AG04450 (cell line): ENCODE results near the gene SEC23IP. TPM values are rescaled to one million over a fixed set of nuclear protein-coding genes. Genes with fewer than 3 reads are reported as not detected.

ENCODE experiments used
- CTCF ChIA-PET: fragments of 300-600, 350-600 bp; formaldehyde crosslinking; extraction: SDS; loops from one replicate; lab custom pipeline; 2022; ENCODE audit warnings: antibody characterized with exemption, inconsistent platforms; lab: Charles Lee
- POLR2A ChIA-PET: fragments of 350-600 bp; formaldehyde crosslinking; extraction: SDS; loops from one replicate; lab custom pipeline; 2021; ENCODE audit warnings: antibody characterized with exemption, inconsistent platforms; lab: Yijun Ruan, JAX
- DNase-seq: peaks from one replicate; pipeline ENCODE4 v3.0.0-alpha.2; 2011; ENCODE audit warnings: low read depth, low spot score
- H3K27ac ChIP-seq: one replicate; pipeline ENCODE4 v1.5.1; 2012; ENCODE audit warnings: low read depth, low read length, control low read depth
- H3K27me3 ChIP-seq: one replicate; pipeline ENCODE4 v1.6.0; 2012; ENCODE audit warnings: low read length; ENCODE audit not compliant: control insufficient read depth, insufficient read depth
- H3K4me3 ChIP-seq: 2 replicates; pipeline ENCODE4 v1.5.1; 2011; ENCODE audit warnings: mild to moderate bottlenecking, low read depth, low read length, control low read depth
- H3K9me3 ChIP-seq: 2 replicates; pipeline ENCODE4 v1.5.1; 2012; ENCODE audit warnings: low read length; ENCODE audit not compliant: control insufficient read depth, insufficient read depth
- CTCF ChIP-seq: IDR thresholded peaks from 2 replicates; pipeline ENCODE4 v1.5.1; 2011; ENCODE audit warnings: low read depth, low read length, control low read depth, inconsistent platforms
- polyA minus RNA-seq: library from RNA; depleted of rRNA, polyadenylated mRNA; stranded (reverse); fragments of >200 nt; gene quantifications from 2 replicates; pipeline ENCODE4 v1.2.3, GENCODE V29; 2011; rRNA and poly(A)+ RNA removed
- polyA plus RNA-seq: library from polyadenylated mRNA; depleted of rRNA; stranded (reverse); fragments of >200 nt; gene quantifications from 2 replicates; pipeline ENCODE4 v1.2.3, GENCODE V29; 2011; rRNA removed

The SEC23IP gene
- 54.9 and 62.8 TPM in 2 replicates for polyA plus RNA-seq
- polyA minus RNA-seq, result 150 and 152 TPM in 2 replicates

- Histone ChIP-seq H3K27ac (peak within 1 kb of the TSS; percentile 75), H3K27me3 (no peaks in the 10 kb centered on the region), H3K4me3 (peak within 1 kb of the TSS; percentile 93), H3K9me3 (no peaks in the 10 kb centered on the region; the same call in 1 of the 2 replicates)
- POLR2A ChIA-PET, result interaction anchor here (0.8 to 1.9 kb wide), 6 partner anchors 9 to 43 kb away, joined by 3 to 7 read pairs (median 4); partner anchors contain the start of gene MCMBP
- no peak for TF ChIP-seq CTCF
- DNase-seq, result peak; percentile 90
- CTCF ChIA-PET, result interaction anchor here (0.8 to 1.8 kb wide), 4 partner anchors 18 to 142 kb away, joined by 3 to 7 read pairs (median 5); no protein-coding TSS in a partner anchor
Observed at GRCh38 chr10:119892188-119893065, at the start of gene SEC23IP. Gene SEC23IP (plus strand): TSS chr10:119892730. CDS start chr10:119892783, 53 bp downstream.

GRCh38 chr10:119845656-119846055 is 46.9 kb upstream of the SEC23IP start:
- CTCF ChIA-PET, result interaction anchor here (2.5 to 2.8 kb wide), 2 partner anchors 14 to 95 kb away, joined by 9 to 22 read pairs; no protein-coding TSS in a partner anchor
- no peak overlapping the region for H3K27ac ChIP-seq

GRCh38 chr10:119849031-119849789 is 43.3 kb upstream of the SEC23IP start:
- TF ChIP-seq CTCF, result no peak
- no peak overlapping the region for H3K4me3 ChIP-seq
- H3K9me3 ChIP-seq, result no peaks in the 10 kb centered on the region
- peak; percentile 46 for DNase-seq
- no peaks in the 10 kb centered on the region for H3K27me3 ChIP-seq
- POLR2A ChIA-PET, result interaction anchor here (0.6 to 1.6 kb wide), 4 partner anchors 31 to 577 kb away, joined by 3 to 5 read pairs (median 4); partner anchors contain the start of gene SEC23IP
- CTCF ChIA-PET, result interaction anchor here (0.6 to 2.0 kb wide), 4 partner anchors 10 to 163 kb away, joined by 3 to 27 read pairs (median 4); partner anchors contain the start of gene INPP5F
- H3K27ac ChIP-seq, result peak overlapping the region; percentile 80

More at GRCh38 chr10:119845656-119846055, 46.9 kb upstream of the SEC23IP start:
- no peak for DNase-seq
- Histone ChIP-seq H3K4me3 (no peak overlapping the region), H3K9me3 (no peaks in the 10 kb centered on the region), H3K27me3 (no peaks in the 10 kb centered on the region)
- POLR2A ChIA-PET, result no interaction called here
- no peak for TF ChIP-seq CTCF

GRCh38 chr10:119849944-119850343 is 42.6 kb upstream of the SEC23IP start:
- Histone ChIP-seq H3K27ac (peak overlapping the region; percentile 54), H3K4me3 (no peak overlapping the region), H3K9me3 (no peaks in the 10 kb centered on the region), H3K27me3 (no peaks in the 10 kb centered on the region)
- no peak for TF ChIP-seq CTCF
- ChIA-PET POLR2A (interaction anchor here (0.6 to 1.6 kb wide), 4 partner anchors 32 to 577 kb away, joined by 3 to 5 read pairs (median 4); partner anchors contain the start of gene SEC23IP), CTCF (interaction anchor here (0.8 to 2.0 kb wide), 3 partner anchors 10 to 164 kb away, joined by 3 to 27 read pairs (median 4); partner anchors contain the start of gene INPP5F)
- no peak for DNase-seq
